OCI-LY3 (cell line): Measurements from ENCODE around the gene DEFB131A.
"Not testable (repeated sequence)": the region's sequence is repeated elsewhere in the genome, so short reads cannot be mapped to it uniquely, and the experiment has no call there.

ENCODE experiments used
- EZH2phosphoT487 ChIP-seq: fragments of 200-600 bp; shearing (Covaris generic); IDR thresholded peaks from 2 replicates; pipeline ENCODE4 v1.6.1; 2018; ENCODE audit warnings: antibody characterized with exemption, mixed run types, low read depth
- TF ChIP-seq, protein P1 (sequence below): fragments of 200-600, 300-600 bp; sonication (generic); IDR thresholded peaks from 2 replicates; pipeline ENCODE4 v1.5.1; 2014; ENCODE audit warnings: antibody characterized with exemption, low read length, low read depth

GRCh38 chr4:9425916-9426315 is 18.3 kb upstream of the DEFB131A start:
- TF ChIP-seq, protein P1, sequence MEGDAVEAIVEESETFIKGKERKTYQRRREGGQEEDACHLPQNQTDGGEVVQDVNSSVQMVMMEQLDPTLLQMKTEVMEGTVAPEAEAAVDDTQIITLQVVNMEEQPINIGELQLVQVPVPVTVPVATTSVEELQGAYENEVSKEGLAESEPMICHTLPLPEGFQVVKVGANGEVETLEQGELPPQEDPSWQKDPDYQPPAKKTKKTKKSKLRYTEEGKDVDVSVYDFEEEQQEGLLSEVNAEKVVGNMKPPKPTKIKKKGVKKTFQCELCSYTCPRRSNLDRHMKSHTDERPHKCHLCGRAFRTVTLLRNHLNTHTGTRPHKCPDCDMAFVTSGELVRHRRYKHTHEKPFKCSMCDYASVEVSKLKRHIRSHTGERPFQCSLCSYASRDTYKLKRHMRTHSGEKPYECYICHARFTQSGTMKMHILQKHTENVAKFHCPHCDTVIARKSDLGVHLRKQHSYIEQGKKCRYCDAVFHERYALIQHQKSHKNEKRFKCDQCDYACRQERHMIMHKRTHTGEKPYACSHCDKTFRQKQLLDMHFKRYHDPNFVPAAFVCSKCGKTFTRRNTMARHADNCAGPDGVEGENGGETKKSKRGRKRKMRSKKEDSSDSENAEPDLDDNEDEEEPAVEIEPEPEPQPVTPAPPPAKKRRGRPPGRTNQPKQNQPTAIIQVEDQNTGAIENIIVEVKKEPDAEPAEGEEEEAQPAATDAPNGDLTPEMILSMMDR = not testable (repeated sequence)
- TF ChIP-seq EZH2phosphoT487 = not testable (repeated sequence)
